K562 (cell line): ENCODE data around the gene CETN2. TPM values are rescaled to one million over a fixed set of nuclear protein-coding genes. Genes with fewer than 3 reads are reported as not detected.

Source experiments
- ATAC-seq: fragments of 200-7000 bp; cut with Tn5 transposase; 3 replicates; pipeline ENCODE4 v1.9.1; 2020; ENCODE audit warnings: moderate library complexity
- BruUV-seq: library from RNA; stranded (reverse); fragments of 400-500 nt; replicated peaks from 2 replicates; lab custom pipeline; 2021; lab: Mats Ljungman, UMichigan
- CTCF ChIA-PET: fragments of 300-600 bp; formaldehyde crosslinking; extraction: SDS; loops from one replicate; lab custom pipeline; 2021; ENCODE audit warnings: low intra/inter-chr PET ratio; lab: Yijun Ruan, JAX
- POLR2A ChIA-PET: fragments of 300-600, 350-650 bp; sonication (Branson Sonifier 250); formaldehyde crosslinking; extraction: SDS; loops from one replicate; lab custom pipeline; 2021; ENCODE audit warnings: antibody characterized with exemption, inconsistent platforms; lab: Yijun Ruan, JAX
- DNase-seq, 4 experiments: peaks; one replicate each; pipeline versions ENCODE4 v3.0.0 to v3.0.0-alpha.2; 2011 to 2018; ENCODE audit warnings: low spot score in 3 of 4, mixed read lengths in 3 of 4; ENCODE audit errors: extremely low read depth in 1 of 4
- FAIRE-seq: peaks from 2 replicates; lab custom pipeline; 2011; peaks lifted over from hg19 to GRCh38; lab: Jason Lieb, UNC
- H2AFZ ChIP-seq: 2 replicates; pipeline ENCODE4 v1.6.0; 2011; ENCODE audit warnings: low read depth, low read length, control low read depth, inconsistent platforms
- H3K27ac ChIP-seq: fragments of 200-600 bp; 3 replicates; pipeline ENCODE4 v1.8.0; 2011; ENCODE audit warnings: low read depth, mild to moderate bottlenecking, control low read depth, inconsistent platforms, low read length, moderate library complexity, mixed read lengths; ENCODE audit errors: extremely low read depth
- H3K27me3 ChIP-seq, 2 experiments: fragments of 300-600 bp in 1 of 2; 2 replicates in 1 of 2; 3 replicates in 1 of 2; pipeline versions ENCODE4 v1.6.0 to v1.8.0; 2011; ENCODE audit warnings: inconsistent platforms in 2 of 2, low read length in 2 of 2, mild to moderate bottlenecking in 1 of 2, mixed read lengths in 1 of 2, moderate library complexity in 1 of 2; ENCODE audit not compliant: control insufficient read depth in 2 of 2, insufficient read depth in 2 of 2
- H3K36me3 ChIP-seq: fragments of 300-600 bp; 3 replicates; pipeline ENCODE4 v1.8.0; 2011; ENCODE audit warnings: mild to moderate bottlenecking, low read length, inconsistent platforms; ENCODE audit not compliant: control insufficient read depth, insufficient read depth
- H3K4me1 ChIP-seq, 2 experiments: fragments of 200-600 bp in 1 of 2; replicated peaks in 1 of 2; 2 replicates in 1 of 2; 3 replicates in 1 of 2; pipeline versions ENCODE4 v1.5.1 to v1.8.0; 2011; ENCODE audit warnings: inconsistent platforms in 2 of 2, low read length in 2 of 2, mild to moderate bottlenecking in 1 of 2, mixed read lengths in 1 of 2, moderate library complexity in 1 of 2; ENCODE audit not compliant: control insufficient read depth in 2 of 2, insufficient read depth in 2 of 2
- H3K4me2 ChIP-seq: 2 replicates; pipeline ENCODE4 v1.6.1; 2011; ENCODE audit warnings: low read length, control low read depth, inconsistent platforms, mixed read lengths; ENCODE audit not compliant: insufficient read depth
- H3K4me3 ChIP-seq: fragments of 200-600 bp; sonication (generic), shearing (Covaris generic); 2 replicates; pipeline ENCODE4 v1.5.1; 2016; ENCODE audit warnings: control low read depth, inconsistent platforms
- H3K79me2 ChIP-seq: fragments of 200-600 bp; 3 replicates; pipeline ENCODE4 v1.8.0; 2011; ENCODE audit warnings: low read length, inconsistent platforms; ENCODE audit not compliant: control insufficient read depth, insufficient read depth
- H3K9ac ChIP-seq, 2 experiments: 2 replicates each; pipeline versions ENCODE4 v1.6.0 to v1.6.1; 2011; ENCODE audit warnings: low read depth in 2 of 2, low read length in 2 of 2, control low read depth in 1 of 2, inconsistent platforms in 1 of 2, mild to moderate bottlenecking in 1 of 2, mixed read lengths in 1 of 2; ENCODE audit not compliant: insufficient read depth in 1 of 2
- H3K9me1 ChIP-seq: one replicate; pipeline ENCODE4 v1.6.0; 2011; ENCODE audit warnings: inconsistent platforms, mild to moderate bottlenecking, low read length, moderate library complexity; ENCODE audit not compliant: control insufficient read depth, insufficient read depth
- H3K9me3 ChIP-seq: replicated peaks from 2 replicates; pipeline ENCODE4 v1.5.1; 2011; ENCODE audit warnings: low read depth, low read length, inconsistent platforms; ENCODE audit not compliant: control insufficient read depth, insufficient read depth
- H4K20me1 ChIP-seq: replicated peaks from 2 replicates; pipeline ENCODE4 v1.6.1; 2011; ENCODE audit warnings: low read length, inconsistent platforms, mixed read lengths; ENCODE audit not compliant: control insufficient read depth, insufficient read depth
- BMI1 ChIP-seq: fragments of 150-350 bp; IDR thresholded peaks from 2 replicates; pipeline ENCODE4 v1.6.1; 2014; ENCODE audit warnings: low read length
- CREB1 ChIP-seq, 2 experiments: sonication (generic) in 1 of 2; formaldehyde crosslinking in 1 of 2; IDR thresholded peaks; 2 replicates each; pipeline versions ENCODE4 v1.6.1 to v1.8.0; 2012 to 2022; ENCODE audit warnings: inconsistent platforms in 1 of 2, mild to moderate bottlenecking in 1 of 2, missing genetic modification reagents in 1 of 2, moderate library complexity in 1 of 2
- GATA2 ChIP-seq: sonication (generic); formaldehyde crosslinking; IDR thresholded peaks from 2 replicates; pipeline ENCODE4 v1.4.0; 2020; ENCODE audit warnings: mild to moderate bottlenecking, missing genetic modification reagents
- GATAD2B ChIP-seq: fragments of 450-650 bp; IDR thresholded peaks from 2 replicates; pipeline ENCODE4 v1.6.1; 2017; ENCODE audit warnings: mild to moderate bottlenecking, borderline replicate concordance
- GTF2B ChIP-seq: IDR thresholded peaks from 2 replicates; pipeline ENCODE4 v1.6.1; 2011; ENCODE audit not compliant: insufficient read length; ENCODE audit errors: extremely low read depth
- HMGN3 ChIP-seq: IDR thresholded peaks from 2 replicates; pipeline ENCODE4 v1.6.1; 2011; ENCODE audit warnings: borderline replicate concordance, low read depth, mild to moderate bottlenecking, mixed read lengths, low read length; ENCODE audit not compliant: insufficient read length; ENCODE audit errors: extremely low read depth
- IRF9 ChIP-seq: fragments of 450-650 bp; IDR thresholded peaks from 2 replicates; pipeline ENCODE4 v1.6.1; 2016; ENCODE audit warnings: missing biosample characterization, missing genetic modification characterization
- KLF10 ChIP-seq: fragments of 250-450 bp; sonication (Bioruptor Pico); IDR thresholded peaks from 2 replicates; pipeline ENCODE4 v1.6.1; 2021; ENCODE audit warnings: matching md5 sums
- RAD21 ChIP-seq, 2 experiments: fragments of 250-450 bp in 1 of 2; fragments of 450-650 bp in 1 of 2; sonication (Bioruptor Pico) in 1 of 2; formaldehyde crosslinking in 1 of 2; IDR thresholded peaks in 1 of 2; conservative IDR thresholded peaks in 1 of 2; 2 replicates each; pipeline versions ENCODE4 v1.4.0 to v1.8.0; 2020 to 2022; ENCODE audit warnings: mild to moderate bottlenecking in 2 of 2, moderate library complexity in 1 of 2
- RFX7 ChIP-seq: fragments of 250-450 bp; sonication (Bioruptor Pico); IDR thresholded peaks from 2 replicates; pipeline ENCODE4 v1.5.1; 2021; ENCODE audit warnings: mild to moderate bottlenecking
- STAG1 ChIP-seq: sonication (generic); formaldehyde crosslinking; IDR thresholded peaks from 2 replicates; pipeline ENCODE4 v1.5.0; 2020; ENCODE audit warnings: missing genetic modification reagents, borderline replicate concordance
- TCF3 ChIP-seq: sonication (generic); formaldehyde crosslinking; IDR thresholded peaks from 2 replicates; pipeline ENCODE4 v1.4.0; 2020; ENCODE audit warnings: mild to moderate bottlenecking, missing genetic modification reagents
- ZNF589 ChIP-seq: fragments of 200-800 bp; sonication (Bioruptor generic); IDR thresholded peaks from 2 replicates; pipeline ENCODE4 v1.6.1; 2016; ENCODE audit warnings: low read depth, missing genetic modification characterization, missing compliant biosample characterization
- ZNF695 ChIP-seq: fragments of 450-650 bp; formaldehyde crosslinking; IDR thresholded peaks from 2 replicates; pipeline ENCODE4 v1.4.0; 2020; ENCODE audit warnings: mild to moderate bottlenecking, moderate library complexity
- WGBS: fragments of 100-300 bp; shearing (Covaris generic); methylation state at CpG from one replicate; pipeline ENCODE4 v1.1.6; 2016; ENCODE audit warnings: low coverage, mixed read lengths; ENCODE audit not compliant: insufficient coverage; ENCODE audit errors: missing lambda C conversion rate; 5-methylcytosine and 5-hydroxymethylcytosine counted together
- in situ Hi-C: fragments of 300-500 bp; cut with MboI; formaldehyde crosslinking; loops from 4 replicates; pipeline ENCODE4 v1.15.0; 2018; ENCODE audit warnings: inconsistent platforms, mixed read lengths
- intact Hi-C: fragments of 100-400 bp; cut with micrococcal nuclease; formaldehyde crosslinking; loops from 2 replicates; pipeline ENCODE4 v1.14.2; 2022
- polyA plus RNA-seq, 8 experiments: library from polyadenylated mRNA; depleted of rRNA in 4 of 8; stranded (reverse) in 5 of 8; unstranded in 3 of 8; fragments of >200 nt; fragmentation: Nextera tagmentation in 2 of 8; fragmentation: Illumina TruSeq in 1 of 8; extraction: Ambion mirVana in 2 of 8; extraction: Trizol in 1 of 8; gene quantifications; 2 replicates each; pipeline versions ENCODE4 v1.2.1 to v1.2.3, GENCODE V29; 2011 to 2014; ENCODE audit warnings: inconsistent platforms in 1 of 8, missing spikeins in 1 of 8
- total RNA-seq, 7 experiments: library from RNA; depleted of rRNA in 6 of 7; stranded (reverse); fragments of >200 nt in 6 of 7; fragmentation: Illumina TruSeq in 2 of 7; extraction: Trizol in 2 of 7; gene quantifications; 2 replicates each; pipeline versions ENCODE4 v1.2.1 to v1.2.3, GENCODE V29; 2011 to 2021; ENCODE audit warnings: low replicate concordance in 1 of 7
- TF ChIP-seq, protein P1 (sequence below): fragments of 250-450 bp; sonication (Bioruptor Pico); IDR thresholded peaks from 2 replicates; pipeline ENCODE4 v1.4.0; 2020; ENCODE audit warnings: borderline replicate concordance
- TF ChIP-seq, protein P2 (sequence below), 2 experiments: fragments of 250-450 bp in 1 of 2; fragments of 450-650 bp in 1 of 2; sonication (Bioruptor Pico) in 1 of 2; IDR thresholded peaks; 2 replicates each; pipeline versions ENCODE4 v1.6.1 to v1.8.0; 2016 to 2021; ENCODE audit warnings: mild to moderate bottlenecking in 2 of 2, moderate library complexity in 2 of 2, missing compliant biosample characterization in 1 of 2, missing genetic modification characterization in 1 of 2

CETN2 gene
- total and polyA plus RNA-seq, 9 of the 15 experiments (the other 6 are each of a cell fraction or from before 2014, with no cell fraction given): 16.7 to 37.1 (median 27.6) TPM

- Histone ChIP-seq H3K27me3 (peaks cover 3 to 13% of the 10 kb centered on the region in 2 experiments; a peak in 4 of 5 replicates), H3K4me2 (no peak overlapping the region), H3K4me1 (peaks cover 0 to 3% of the 10 kb centered on the region in 2 experiments; a peak in 1 of 5 replicates), H3K9me3 (no peaks in the 10 kb centered on the region), H3K9me1 (no peaks in the 10 kb centered on the region), H3K9ac (no peak overlapping the region), H4K20me1 (no peaks in the 10 kb centered on the region), H3K79me2 (no peaks in the 10 kb centered on the region), H3K27ac (no peak overlapping the region), H3K36me3 (no peaks in the 10 kb centered on the region), H2AFZ (no peak overlapping the region), H3K4me3 (no peak overlapping the region)
- DNase-seq (no peak), ATAC-seq (no peak; the same call in 2 of the 3 replicates), FAIRE-seq (no peak)
- CTCF ChIA-PET: interaction anchor here (1.3 kb wide), 1 partner anchor 1073 kb away, joined by 3 read pairs; no protein-coding TSS in a partner anchor
- intact Hi-C loops: no loop called here
- POLR2A ChIA-PET: interaction anchor here (0.8 to 1.1 kb wide), 2 partner anchors 175 to 626 kb away, joined by 3 to 4 read pairs; no protein-coding TSS in a partner anchor
- no TSS peak for BruUV-seq
- in situ Hi-C loops: loop anchor here (5.0 kb wide), 1 partner anchor 1070 kb away; no protein-coding TSS in a partner anchor
- WGBS: 0% methylated on average over 6 of the region's 6 CpGs
- TF ChIP-seq, protein P1, sequence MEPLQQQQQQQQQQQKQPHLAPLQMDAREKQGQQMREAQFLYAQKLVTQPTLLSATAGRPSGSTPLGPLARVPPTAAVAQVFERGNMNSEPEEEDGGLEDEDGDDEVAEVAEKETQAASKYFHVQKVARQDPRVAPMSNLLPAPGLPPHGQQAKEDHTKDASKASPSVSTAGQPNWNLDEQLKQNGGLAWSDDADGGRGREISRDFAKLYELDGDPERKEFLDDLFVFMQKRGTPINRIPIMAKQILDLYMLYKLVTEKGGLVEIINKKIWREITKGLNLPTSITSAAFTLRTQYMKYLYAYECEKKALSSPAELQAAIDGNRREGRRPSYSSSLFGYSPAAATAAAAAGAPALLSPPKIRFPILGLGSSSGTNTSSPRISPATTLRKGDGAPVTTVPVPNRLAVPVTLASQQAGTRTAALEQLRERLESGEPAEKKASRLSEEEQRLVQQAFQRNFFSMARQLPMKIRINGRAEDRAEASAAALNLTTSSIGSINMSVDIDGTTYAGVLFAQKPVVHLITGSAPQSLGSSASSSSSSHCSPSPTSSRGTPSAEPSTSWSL (CRISPR knock-in tag): no peak
- TF ChIP-seq TCF3 (CRISPR knock-in tag): no peak
- TF ChIP-seq, protein P2, sequence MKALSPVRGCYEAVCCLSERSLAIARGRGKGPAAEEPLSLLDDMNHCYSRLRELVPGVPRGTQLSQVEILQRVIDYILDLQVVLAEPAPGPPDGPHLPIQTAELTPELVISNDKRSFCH (CRISPR knock-in tag; IDR thresholded peaks at IDR 0.05): no peak
- TF ChIP-seq, protein P2 (tag; IDR thresholded peaks at IDR 0.05): no peak
- TF ChIP-seq RAD21 (CRISPR knock-in tag; conservative IDR thresholded peaks at IDR 0.05 in 1 of 2, IDR thresholded peaks at IDR 0.05 in 1 of 2): no peak
- no peak for TF ChIP-seq CREB1 (IDR thresholded peaks at IDR 0.05)
- no peak for TF ChIP-seq CREB1 (CRISPR knock-in tag; IDR thresholded peaks at IDR 0.05)
- no peak for TF ChIP-seq GATAD2B
- no peak for TF ChIP-seq RFX7 (CRISPR knock-in tag)
- TF ChIP-seq KLF10 (CRISPR knock-in tag): no peak
- TF ChIP-seq BMI1: no peak
- TF ChIP-seq HMGN3: no peak
- no peak for TF ChIP-seq IRF9 (tag)
- TF ChIP-seq ZNF589: no peak
- no peak for TF ChIP-seq GTF2B
- TF ChIP-seq STAG1: no peak
- TF ChIP-seq GATA2 (CRISPR knock-in tag): no peak
- no peak for TF ChIP-seq ZNF695
These were observed 8.0 kb downstream of the CETN2 start for GRCh38 chrX:152822383-152823086.
